ENCODE data around the gene GPR180. TPM values are rescaled to one million over a fixed set of nuclear protein-coding genes. Genes with fewer than 3 reads are reported as not detected.
A peak's percentile ranks its signal among the peaks of the same experiment; 100 is the strongest.

Gene GPR180
- polyA plus RNA-seq, 3 donors, result 1.0 to 1.1 (median 1.0) TPM

DNA sequence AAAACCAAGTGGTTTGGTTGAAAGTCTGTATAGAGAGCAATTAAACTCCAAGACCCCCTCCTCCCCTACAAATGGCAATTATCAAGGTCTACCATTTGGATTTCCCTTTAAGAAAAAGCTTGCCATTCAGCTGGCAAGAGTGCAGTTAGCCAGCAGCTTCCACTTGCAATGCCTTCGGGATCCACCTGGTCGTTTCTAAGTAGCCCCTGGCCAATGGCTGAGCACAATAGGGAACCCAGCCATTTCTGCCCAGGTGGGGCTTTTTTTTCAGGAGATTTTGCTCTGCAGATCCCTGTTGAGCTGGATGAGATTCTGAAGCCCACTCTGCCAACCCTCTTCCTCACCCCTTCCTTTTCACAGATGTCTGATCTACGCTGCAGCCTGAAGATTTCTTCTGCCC lies 32.0 kb upstream of the GPR180 start:
- H3K36me3 Mint-ChIP-seq, result peaks cover 44 to 52% of the 10 kb centered on the region in 2 donors
- H3K4me2 ChIP-seq (replicated peaks; ENCODE audit: extremely low read depth, low read length, poor library complexity, severe bottlenecking), result no peak overlapping the region
- intact Hi-C loops (cut with micrococcal nuclease), result no loop called here
- H3K79me2 ChIP-seq (ENCODE audit: insufficient read depth, low read length), result no peaks in the 10 kb centered on the region
- TF ChIP-seq, protein P1, sequence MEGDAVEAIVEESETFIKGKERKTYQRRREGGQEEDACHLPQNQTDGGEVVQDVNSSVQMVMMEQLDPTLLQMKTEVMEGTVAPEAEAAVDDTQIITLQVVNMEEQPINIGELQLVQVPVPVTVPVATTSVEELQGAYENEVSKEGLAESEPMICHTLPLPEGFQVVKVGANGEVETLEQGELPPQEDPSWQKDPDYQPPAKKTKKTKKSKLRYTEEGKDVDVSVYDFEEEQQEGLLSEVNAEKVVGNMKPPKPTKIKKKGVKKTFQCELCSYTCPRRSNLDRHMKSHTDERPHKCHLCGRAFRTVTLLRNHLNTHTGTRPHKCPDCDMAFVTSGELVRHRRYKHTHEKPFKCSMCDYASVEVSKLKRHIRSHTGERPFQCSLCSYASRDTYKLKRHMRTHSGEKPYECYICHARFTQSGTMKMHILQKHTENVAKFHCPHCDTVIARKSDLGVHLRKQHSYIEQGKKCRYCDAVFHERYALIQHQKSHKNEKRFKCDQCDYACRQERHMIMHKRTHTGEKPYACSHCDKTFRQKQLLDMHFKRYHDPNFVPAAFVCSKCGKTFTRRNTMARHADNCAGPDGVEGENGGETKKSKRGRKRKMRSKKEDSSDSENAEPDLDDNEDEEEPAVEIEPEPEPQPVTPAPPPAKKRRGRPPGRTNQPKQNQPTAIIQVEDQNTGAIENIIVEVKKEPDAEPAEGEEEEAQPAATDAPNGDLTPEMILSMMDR (IDR thresholded peaks at IDR 0.05), result no peak
- no peak overlapping the region for H3K4me3 ChIP-seq (replicated peaks in 1 of 3; ENCODE audit: low read depth in 2 of 3, low read length in 3 of 3)
- 100% methylated on average over 3 of the region's 3 CpGs for WGBS (ENCODE audit: insufficient coverage)
- H3K27me3 Mint-ChIP-seq (ENCODE audit: low read depth in 3 of 3), result no peaks in the 10 kb centered on the region
- H3K27ac Mint-ChIP-seq, result peak overlapping the region in 1 of 7 donors; percentile 26
- DNase-seq, result no peak
- H3K4me1 ChIP-seq (ENCODE audit: control insufficient read depth in 1 of 2, insufficient read depth in 2 of 2, low read length in 2 of 2), result no peaks in the 10 kb centered on the region
- no peaks in the 10 kb centered on the region for H3K9me3 Mint-ChIP-seq
- H3K27me3 ChIP-seq (ENCODE audit: control insufficient read depth in 2 of 2, insufficient read depth in 2 of 2, low read length in 2 of 2), result no peaks in the 10 kb centered on the region
- H3K27ac ChIP-seq (ENCODE audit: low read depth in 1 of 2, low read length in 2 of 2), result no peak overlapping the region
- no peaks in the 10 kb centered on the region for H3K4me1 Mint-ChIP-seq
- peaks cover 38 to 59% of the 10 kb centered on the region in 2 donors for H3K36me3 ChIP-seq (replicated peaks in 1 of 2; ENCODE audit: control insufficient read depth in 1 of 2, insufficient read depth in 2 of 2, low read length in 2 of 2)
- no peak overlapping the region for H2AFZ ChIP-seq (ENCODE audit: insufficient read depth, low read depth, low read length, poor library complexity, severe bottlenecking)
- H3K9ac ChIP-seq (ENCODE audit: insufficient read depth, low read length, poor library complexity, severe bottlenecking), result no peak overlapping the region
- H3K9me3 ChIP-seq (replicated peaks in 1 of 2; ENCODE audit: control insufficient read depth in 1 of 2, insufficient read depth in 1 of 2, low read length in 2 of 2), result no peaks in the 10 kb centered on the region
- no peak overlapping the region for H3K4me3 Mint-ChIP-seq
- H4K20me1 ChIP-seq (ENCODE audit: insufficient read depth, low read length), result no peaks in the 10 kb centered on the region

DNA sequence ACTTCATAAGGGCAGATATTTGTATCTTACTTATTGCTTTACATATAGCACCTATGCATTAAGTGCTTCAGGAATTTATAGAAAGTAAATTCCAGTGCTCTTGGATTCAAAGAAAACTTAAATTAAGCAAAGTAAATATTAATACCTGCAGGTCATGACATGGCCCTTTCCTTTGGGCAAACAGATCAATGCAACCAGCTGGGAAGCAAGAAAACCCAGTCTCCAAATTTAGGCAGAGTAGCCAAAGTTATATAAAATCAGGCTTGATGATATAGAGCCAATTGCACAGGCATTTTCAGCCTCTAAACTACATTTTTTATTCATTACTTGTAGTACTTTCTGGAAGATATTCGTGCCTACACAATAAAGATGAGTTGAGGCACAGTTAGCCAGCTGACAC lies 22.6 kb upstream of the GPR180 start:
- Mint-ChIP-seq H3K9me3 (no peaks in the 10 kb centered on the region), H3K27ac (no peak overlapping the region), H3K36me3 (peaks cover 64 to 71% of the 10 kb centered on the region in 2 donors), H3K4me3 (no peak overlapping the region), H3K4me1 (no peaks in the 10 kb centered on the region), H3K27me3 (ENCODE audit: low read depth in 3 of 3) (no peaks in the 10 kb centered on the region)
- intact Hi-C loops (cut with micrococcal nuclease), result no loop called here
- DNase-seq, result no peak
- Histone ChIP-seq H3K9me3 (replicated peaks in 1 of 2; ENCODE audit: control insufficient read depth in 1 of 2, insufficient read depth in 1 of 2, low read length in 2 of 2) (no peaks in the 10 kb centered on the region), H3K4me2 (replicated peaks; ENCODE audit: extremely low read depth, low read length, poor library complexity, severe bottlenecking) (no peak overlapping the region), H3K9ac (ENCODE audit: insufficient read depth, low read length, poor library complexity, severe bottlenecking) (no peak overlapping the region), H2AFZ (ENCODE audit: insufficient read depth, low read depth, low read length, poor library complexity, severe bottlenecking) (no peak overlapping the region), H3K27me3 (ENCODE audit: control insufficient read depth in 2 of 2, insufficient read depth in 2 of 2, low read length in 2 of 2) (no peaks in the 10 kb centered on the region), H3K36me3 (replicated peaks in 1 of 2; ENCODE audit: control insufficient read depth in 1 of 2, insufficient read depth in 2 of 2, low read length in 2 of 2) (peaks cover 87 to 97% of the 10 kb centered on the region in 2 donors), H3K4me3 (replicated peaks in 1 of 3; ENCODE audit: low read depth in 2 of 3, low read length in 3 of 3) (no peak overlapping the region), H3K4me1 (ENCODE audit: control insufficient read depth in 1 of 2, insufficient read depth in 2 of 2, low read length in 2 of 2) (no peaks in the 10 kb centered on the region), H4K20me1 (ENCODE audit: insufficient read depth, low read length) (no peaks in the 10 kb centered on the region), H3K79me2 (ENCODE audit: insufficient read depth, low read length) (no peaks in the 10 kb centered on the region), H3K27ac (ENCODE audit: low read depth in 1 of 2, low read length in 2 of 2) (no peak overlapping the region)
- 80% methylated on average over 1 of the region's 1 CpG for WGBS (ENCODE audit: insufficient coverage)
- TF ChIP-seq, protein P1 (IDR thresholded peaks at IDR 0.05), result no peak

All from CD14-positive monocyte (primary cell).